Measurements from ENCODE around the gene METRN.
"Not testable (repeated sequence)": the region's sequence is repeated elsewhere in the genome, so short reads cannot be mapped to it uniquely, and the experiment has no call there.

Gene METRN

GRCh38 chr16:708959-709358 is 6.0 kb upstream of the METRN start:
- no peak for DNase-seq (ENCODE audit: low read depth in 3 of 3, low spot score in 1 of 3)

- DNase-seq (ENCODE audit: low read depth in 3 of 3, low spot score in 1 of 3): no peak
These were observed 5.1 kb upstream of the METRN start for GRCh38 chr16:709566-710499.

- no peak for DNase-seq (ENCODE audit: low read depth in 3 of 3, low spot score in 1 of 3)
These were observed 4.3 kb upstream of the METRN start for GRCh38 chr16:710500-711075.

GRCh38 chr16:711084-711483 is 3.8 kb upstream of the METRN start:
- DNase-seq (ENCODE audit: low read depth in 3 of 3, low spot score in 1 of 3): no peak

GRCh38 chr16:711548-712320 is 3.2 kb upstream of the METRN start:
- DNase-seq (ENCODE audit: low read depth in 3 of 3, low spot score in 1 of 3): peak; percentile 53 to 77 (median 68)

GRCh38 chr16:712740-713250 is 2.1 kb upstream of the METRN start:
- not testable (repeated sequence) for DNase-seq (ENCODE audit: low read depth in 3 of 3, low spot score in 1 of 3)

GRCh38 chr16:714079-714478 is 839 bp upstream of the METRN start:
- no peak for DNase-seq (ENCODE audit: low read depth in 3 of 3, low spot score in 1 of 3)

GRCh38 chr16:715477-716199 is 720 bp downstream of the METRN start:
- DNase-seq (ENCODE audit: low read depth in 3 of 3, low spot score in 1 of 3): no peak

GRCh38 chr16:716200-716568 is 1.3 kb downstream of the METRN start:
- no peak for DNase-seq (ENCODE audit: low read depth in 3 of 3, low spot score in 1 of 3)

- no peak for DNase-seq (ENCODE audit: low read depth in 3 of 3, low spot score in 1 of 3)
These were observed 1.9 kb downstream of the METRN start for GRCh38 chr16:716768-717325.

GRCh38 chr16:717450-718245 is 2.7 kb downstream of the METRN start:
- DNase-seq (ENCODE audit: low read depth in 3 of 3, low spot score in 1 of 3): no peak

GRCh38 chr16:718389-718788 is 3.5 kb downstream of the METRN start:
- DNase-seq (ENCODE audit: low read depth in 3 of 3, low spot score in 1 of 3): no peak

GRCh38 chr16:718922-719321 is 4.0 kb downstream of the METRN start:
- no peak for DNase-seq (ENCODE audit: low read depth in 3 of 3, low spot score in 1 of 3)

- no peak for DNase-seq (ENCODE audit: low read depth in 3 of 3, low spot score in 1 of 3)
These were observed 5.0 kb downstream of the METRN start for GRCh38 chr16:719815-720446.

GRCh38 chr16:720447-720989 is 5.6 kb downstream of the METRN start:
- DNase-seq (ENCODE audit: low read depth in 3 of 3, low spot score in 1 of 3): no peak

- peak in 2 of 3 donors; percentile 35 to 57 for DNase-seq (ENCODE audit: low read depth in 3 of 3, low spot score in 1 of 3)
These were observed 6.3 kb downstream of the METRN start, which contains the start of gene ANTKMT for GRCh38 chr16:720990-721764. TSS of gene ANTKMT (plus strand) at chr16:721146. CDS start at chr16:721275, 129 bp downstream.

GRCh38 chr16:721765-722540 is 7.0 kb downstream of the METRN start:
- no peak for DNase-seq (ENCODE audit: low read depth in 3 of 3, low spot score in 1 of 3)

Measured in stimulated activated CD4-positive, alpha-beta T cell treated with anti-CD3 and anti-CD28 coated beads, TNF-alpha, amount 100 ng/mL, for 1 hour (primary cell).